IPS-11a (cell line): ENCODE measurements around the gene MOV10L1.
"Not testable (repeated sequence)": the region's sequence is repeated elsewhere in the genome, so short reads cannot be mapped to it uniquely, and the experiment has no call there.

Experiments used
- H3K4me3 ChIP-seq: one replicate; pipeline ENCODE4 v1.5.1; 2013; ENCODE audit warnings: low read depth, low read length, control low read depth

The MOV10L1 gene

GRCh38 chr22:50151571-50152537 is 62.0 kb downstream of the MOV10L1 start:
- no peak overlapping the region for H3K4me3 ChIP-seq

DNA sequence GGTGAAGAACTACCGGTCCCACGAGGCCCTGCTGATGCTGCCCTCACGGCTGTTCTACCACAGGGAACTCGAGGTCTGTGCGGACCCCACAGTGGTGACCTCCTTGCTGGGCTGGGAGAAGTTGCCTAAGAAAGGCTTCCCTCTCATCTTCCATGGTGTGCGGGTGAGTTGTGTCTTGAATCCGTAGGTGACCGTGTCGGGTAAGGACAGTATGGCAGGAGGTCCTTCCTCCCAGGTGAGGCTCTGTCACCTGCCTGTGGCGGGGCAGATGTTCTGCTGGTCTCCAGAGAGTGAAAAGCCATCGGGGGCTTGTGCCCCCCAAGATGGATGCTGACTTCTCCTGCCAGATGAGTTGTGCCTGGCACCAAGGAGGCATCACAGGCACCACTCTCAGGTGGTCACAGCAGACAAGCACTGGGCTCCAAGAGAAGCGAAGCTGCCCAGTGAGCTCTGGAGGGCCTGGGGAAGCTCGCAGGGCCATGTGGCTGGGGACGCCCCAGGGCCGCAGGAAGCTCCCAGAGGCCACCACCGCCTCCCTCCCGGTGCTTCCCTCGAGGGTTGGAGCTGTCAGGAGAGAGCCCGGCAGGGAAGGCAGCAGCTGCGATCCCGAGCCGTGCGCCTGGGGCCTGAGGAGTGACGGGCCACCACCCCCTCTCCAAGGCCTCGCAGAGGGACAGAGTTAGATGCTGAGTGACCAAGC is 63.4 kb downstream of the MOV10L1 start:
- no peak overlapping the region for H3K4me3 ChIP-seq

- H3K4me3 ChIP-seq, result no peak overlapping the region
Observed at GRCh38 chr22:50153756-50154140, 63.9 kb downstream of the MOV10L1 start.

DNA sequence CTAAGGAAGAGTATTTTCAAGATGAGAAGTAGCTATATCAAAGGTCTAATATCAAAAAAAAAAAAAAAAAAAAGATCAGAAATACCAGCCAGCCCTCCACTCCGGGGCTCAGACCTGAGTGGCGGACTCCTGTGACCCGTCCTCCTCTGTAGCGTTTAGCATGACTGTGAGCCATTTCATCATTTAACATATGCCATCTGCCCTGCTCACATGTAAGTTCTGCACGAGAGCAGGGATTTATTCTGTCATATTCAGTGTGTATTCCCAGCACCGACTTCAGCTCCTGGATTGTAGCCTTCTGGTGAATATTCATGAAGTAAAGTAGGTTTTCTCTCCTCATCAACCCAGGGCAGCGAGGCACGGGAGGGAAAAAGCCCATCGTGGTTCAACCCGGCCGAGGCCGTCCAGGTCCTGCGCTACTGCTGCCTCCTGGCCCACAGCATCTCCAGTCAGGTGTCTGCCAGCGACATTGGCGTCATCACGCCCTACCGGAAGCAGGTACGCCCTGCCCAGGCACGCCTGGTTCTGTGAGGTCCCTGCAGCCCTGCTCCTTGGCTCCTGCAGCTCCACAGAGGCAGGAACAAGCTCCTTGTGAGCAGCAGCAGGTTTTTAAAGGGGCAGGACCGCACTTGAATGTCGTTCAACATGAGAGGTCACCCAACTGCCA is 68.0 kb downstream of the MOV10L1 start:
- H3K4me3 ChIP-seq, result no peak overlapping the region

DNA sequence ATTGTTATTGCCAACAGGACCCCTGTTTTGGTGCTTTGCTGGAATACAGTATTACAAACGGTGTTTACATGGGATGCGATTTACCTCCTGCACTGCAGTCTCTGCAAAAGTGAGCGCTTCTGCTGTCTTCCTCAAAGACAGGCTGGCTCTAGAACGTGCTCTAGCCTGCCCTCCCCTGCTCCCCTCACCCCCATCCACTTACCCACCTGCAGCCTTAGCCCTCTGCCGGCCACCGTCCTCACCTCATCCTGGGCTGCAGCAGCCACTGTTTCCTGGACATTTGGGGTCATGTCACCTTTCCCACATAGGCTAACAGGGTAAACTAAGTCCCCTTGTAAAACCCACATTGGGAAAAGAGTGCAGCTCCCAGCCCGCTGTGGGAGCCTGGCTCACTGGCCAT is 71.1 kb downstream of the MOV10L1 start:
- H3K4me3 ChIP-seq, result no peak overlapping the region

GRCh38 chr22:50161508-50162390 is 71.9 kb downstream of the MOV10L1 start:
- no peak overlapping the region for H3K4me3 ChIP-seq

DNA sequence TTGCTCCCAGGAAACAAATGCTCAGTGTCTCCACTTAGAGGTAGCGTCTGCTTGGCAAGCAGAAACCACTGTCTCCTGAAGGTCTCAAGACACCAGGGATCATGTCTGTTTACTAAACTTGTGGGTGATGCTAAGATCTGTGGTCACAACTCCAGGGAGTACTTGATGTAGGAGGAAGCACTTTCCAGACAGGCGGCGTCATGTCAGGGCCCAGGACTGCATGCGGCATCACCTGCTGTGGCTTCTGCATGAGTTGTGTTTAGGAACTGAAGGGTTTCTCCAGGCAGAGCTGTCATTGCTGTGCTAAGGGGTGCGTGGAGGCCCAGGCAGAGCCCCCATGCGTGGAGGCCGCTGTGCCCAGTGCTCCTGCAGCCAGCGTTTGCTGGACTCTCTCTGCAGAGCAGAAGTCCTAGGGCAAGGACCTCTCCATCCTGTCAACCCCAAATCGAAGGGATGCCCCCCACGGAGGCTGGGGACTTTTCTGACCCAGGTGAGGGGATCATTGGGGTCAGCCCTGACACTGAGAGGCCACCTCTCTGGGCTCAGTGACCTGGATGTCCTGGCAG is 72.7 kb downstream of the MOV10L1 start:
- H3K4me3 ChIP-seq, result no peak overlapping the region

GRCh38 chr22:50165436-50166123 is 75.8 kb downstream of the MOV10L1 start:
- no peak overlapping the region for H3K4me3 ChIP-seq

- no peak overlapping the region for H3K4me3 ChIP-seq
Observed at GRCh38 chr22:50167689-50168489, 78.1 kb downstream of the MOV10L1 start.

DNA sequence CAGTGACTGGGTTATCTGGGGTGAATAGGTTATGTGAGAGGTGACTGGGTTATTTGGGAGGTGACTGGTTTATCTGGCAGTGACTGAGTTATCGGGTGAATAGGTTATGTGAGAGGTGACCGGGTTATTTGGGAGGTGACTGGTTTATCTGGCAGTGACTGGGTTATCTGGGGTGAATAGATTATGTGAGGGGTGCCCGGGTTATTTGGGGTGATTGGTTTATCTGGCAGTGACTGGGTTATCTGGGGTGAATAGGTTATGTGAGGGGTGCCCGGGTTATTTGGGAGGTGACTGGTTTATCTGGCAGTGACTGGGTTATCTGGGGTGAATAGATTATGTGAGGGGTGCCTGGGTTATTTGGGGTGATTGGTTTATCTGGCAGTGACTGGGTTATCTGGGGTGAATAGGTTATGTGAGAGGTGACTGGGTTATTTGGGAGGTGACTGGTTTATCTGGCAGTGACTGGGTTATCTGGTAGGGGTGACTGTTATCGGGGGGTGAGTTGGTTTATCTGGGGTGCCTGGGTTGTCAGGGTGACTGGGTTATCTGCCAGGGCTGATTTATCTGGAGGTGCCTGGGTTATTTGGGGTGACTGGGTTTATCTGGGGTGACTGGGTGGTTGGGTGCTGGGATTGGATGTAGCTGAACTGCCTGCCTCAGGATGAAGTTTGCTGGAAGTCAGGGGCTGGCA is 78.8 kb downstream of the MOV10L1 start:
- not testable (repeated sequence) for H3K4me3 ChIP-seq

DNA sequence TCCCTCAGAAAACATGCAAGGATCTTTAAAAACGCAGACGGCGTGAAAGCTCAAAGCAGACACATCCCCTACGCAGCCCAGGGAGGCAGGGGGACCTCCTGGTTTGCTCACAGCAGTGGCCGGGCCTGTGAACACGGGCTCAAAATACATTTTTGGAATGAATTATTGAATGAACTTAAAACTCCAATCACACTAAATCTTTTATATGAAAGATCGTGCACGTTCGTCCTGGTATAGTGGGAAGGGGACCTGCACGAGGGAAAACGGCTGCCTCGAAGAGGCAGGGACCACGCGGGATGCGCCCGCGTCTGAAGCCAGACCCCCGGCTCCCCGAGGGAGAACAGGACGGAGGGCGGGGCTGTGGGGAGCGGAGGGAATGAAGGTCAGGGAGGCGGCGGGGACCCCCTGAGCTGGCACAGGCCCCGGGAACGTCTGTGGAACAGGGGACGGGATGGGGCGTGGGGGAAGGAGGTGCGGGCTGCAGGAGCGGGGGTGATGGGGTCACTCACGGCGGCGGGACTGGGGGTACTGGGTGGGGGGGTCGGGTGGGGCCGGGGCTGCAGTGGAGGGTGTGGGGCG is 79.5 kb downstream of the MOV10L1 start:
- H3K4me3 ChIP-seq, result peak overlapping the region; percentile 35

DNA sequence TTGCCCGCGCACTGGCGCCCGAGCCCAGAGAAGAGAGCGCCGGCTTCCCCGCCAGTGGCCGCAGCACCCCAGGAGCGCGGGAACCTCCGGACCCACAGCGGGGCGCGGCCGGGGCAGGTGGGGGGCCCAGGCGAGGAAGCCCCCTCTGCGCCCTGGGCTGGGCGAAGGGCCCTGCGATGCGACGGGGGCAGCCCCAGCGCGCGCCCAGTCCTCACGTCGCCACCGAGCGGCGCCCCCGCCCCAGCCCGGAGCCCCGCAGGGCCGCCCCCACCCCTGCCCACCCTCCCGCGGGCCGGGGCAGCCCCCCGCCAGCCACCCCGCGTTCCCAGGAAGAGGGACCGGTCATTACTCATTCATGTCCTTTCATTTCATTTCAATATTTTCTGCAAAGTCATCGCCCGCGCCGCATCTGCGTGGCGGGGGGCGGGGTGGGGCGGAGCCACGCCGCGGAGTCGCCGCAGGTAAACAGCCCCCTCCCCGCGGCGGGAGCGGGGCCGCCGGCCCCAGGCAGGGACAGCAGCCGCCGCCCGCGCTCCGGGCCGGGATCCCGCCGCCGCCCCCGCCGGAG is 80.1 kb downstream of the MOV10L1 start:
- peak overlapping the region; percentile 35 for H3K4me3 ChIP-seq

GRCh38 chr22:50170453-50171318 is 80.9 kb downstream of the MOV10L1 start, which contains the start of gene PANX2:
Gene PANX2, plus strand, starts transcription at chr22:50170731. Its CDS starts 0 bp downstream, at chr22:50170731.
- H3K4me3 ChIP-seq, result peak within 1 kb of the TSS; percentile 78

DNA sequence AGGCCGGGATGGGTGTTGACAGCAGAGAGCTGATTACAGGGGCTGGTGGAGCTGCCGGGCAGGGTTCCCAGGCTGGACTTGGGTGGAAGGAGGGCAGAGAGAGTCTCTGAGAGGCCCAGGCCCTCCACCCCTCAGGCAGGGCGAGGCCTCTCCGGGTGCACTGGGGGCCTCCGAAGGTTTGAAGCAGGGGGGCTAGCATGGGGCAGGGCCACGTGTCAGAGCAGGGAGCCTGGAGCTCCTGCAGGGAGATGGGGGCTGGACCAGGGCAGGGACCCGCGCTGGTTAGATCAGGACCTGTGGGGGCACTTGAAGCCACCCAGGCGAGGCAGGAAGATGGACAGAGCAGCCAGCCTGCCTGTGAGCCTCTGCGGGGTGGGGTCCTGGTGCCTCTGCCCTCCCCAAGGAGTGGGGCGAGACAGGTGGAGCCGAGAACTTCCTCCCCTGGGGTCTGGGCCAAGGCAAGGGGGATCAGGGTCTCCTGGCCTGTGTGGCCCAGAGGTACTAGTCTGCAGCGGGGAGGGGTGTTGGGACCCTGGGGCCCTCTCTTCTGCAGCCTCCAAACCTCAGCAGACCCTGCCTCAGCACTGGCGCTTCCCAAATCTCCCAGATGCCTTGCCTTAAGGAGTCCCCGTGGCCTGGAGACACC is 81.6 kb downstream of the MOV10L1 start:
- H3K4me3 ChIP-seq, result peak overlapping the region; percentile 78

DNA sequence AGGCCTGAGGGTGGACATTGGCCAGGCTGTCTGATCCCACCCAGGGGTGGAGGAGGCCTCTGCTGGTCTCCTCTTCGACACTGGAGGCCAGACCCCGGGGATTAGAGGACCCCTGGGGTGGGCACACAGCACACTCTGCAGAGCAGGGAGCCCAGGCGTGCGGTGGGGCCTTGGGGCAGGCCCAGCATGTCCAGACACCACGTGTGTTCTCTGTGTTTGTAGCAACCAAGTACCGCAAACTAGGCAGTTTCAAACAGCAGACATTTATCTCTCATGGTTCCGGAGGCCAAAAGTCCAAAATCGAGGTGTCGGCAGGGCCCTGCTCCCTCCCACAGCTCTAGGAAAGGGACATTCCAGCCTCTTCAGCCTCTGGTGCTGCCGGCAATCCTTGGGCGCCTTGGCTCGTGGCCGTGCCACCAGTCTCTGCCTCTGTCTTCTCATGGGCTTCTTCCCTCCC is 82.2 kb downstream of the MOV10L1 start:
- no peak overlapping the region for H3K4me3 ChIP-seq
